ENCODE results near the gene MT2A. TPM values are rescaled to one million over a fixed set of nuclear protein-coding genes. Genes with fewer than 3 reads are reported as not detected.

MT2A gene
- total and polyA plus RNA-seq, 10 donors, result 25.3 to 176 (median 60.5) TPM

DNA sequence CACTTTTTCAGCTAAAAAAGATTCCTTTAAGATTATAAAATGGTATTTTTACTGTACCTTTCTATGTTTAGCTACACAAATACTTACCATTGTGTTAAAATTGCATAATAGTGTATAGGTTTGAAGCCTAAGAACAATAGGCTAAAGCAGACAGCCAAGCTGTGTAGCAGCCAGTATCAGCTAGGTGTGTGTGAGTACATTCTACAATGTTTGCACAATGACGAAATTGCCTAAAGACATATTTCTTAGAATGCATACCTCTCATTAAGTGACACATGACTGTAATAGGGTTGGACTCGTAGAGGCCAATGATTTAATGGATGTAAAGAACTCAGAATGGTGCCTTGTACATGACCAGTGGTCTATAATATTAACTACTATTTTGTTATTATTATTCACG, 41.4 kb downstream of the MT2A start:
- 82 to 87% (median 83%) methylated on average over 3 of the region's 3 CpGs for WGBS, 5 donors
- Histone ChIP-seq H3K27me3 (replicated peaks in 1 of 7) (peaks cover 0 to 62% (median 11%) of the 10 kb centered on the region in 7 donors), H3K36me3 (no peaks in the 10 kb centered on the region)

DNA sequence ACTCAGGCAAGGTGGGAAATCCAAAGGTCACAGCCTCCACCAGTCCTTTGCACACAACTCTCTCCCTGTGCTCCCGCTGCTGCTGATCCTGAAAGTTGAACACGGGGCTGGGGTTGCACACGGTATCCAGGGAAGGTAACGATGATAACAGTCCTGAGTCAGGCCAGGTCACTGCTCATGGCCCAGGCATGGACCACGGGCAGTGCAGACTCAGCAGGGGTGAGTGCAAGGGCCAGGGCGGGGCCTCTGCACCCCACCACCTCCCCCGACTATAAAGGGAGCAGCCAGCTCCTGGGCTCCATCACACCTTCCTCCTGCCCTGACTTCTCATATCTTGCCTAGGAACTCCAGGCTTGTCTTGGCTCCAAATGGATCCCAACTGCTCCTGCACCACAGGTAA, 43.2 kb downstream of the MT2A start, which contains the start of gene MT1B:
Gene MT1B, plus strand, starts transcription at position 301 of the 400 bp plus-strand sequence. Its CDS starts 68 bp downstream, at position 369.
- intact Hi-C loops (cut with DNase I; ENCODE audit: low total_unique reads), result no loop called here
- Histone ChIP-seq H3K4me1 (no peaks in the 10 kb centered on the region), H3K27ac (no peak within 1 kb of the TSS), H3K36me3 (no peaks in the 10 kb centered on the region), H3K27me3 (replicated peaks in 1 of 7) (peaks cover 0 to 48% (median 11%) of the 10 kb centered on the region in 7 donors), H3K9me3 (no peaks in the 10 kb centered on the region), H3K4me3 (no peak within 1 kb of the TSS)
- 65 to 89% (median 78%) methylated on average over 6 to 7 of the region's 7 CpGs for WGBS, 5 donors
- TF ChIP-seq, protein P1, sequence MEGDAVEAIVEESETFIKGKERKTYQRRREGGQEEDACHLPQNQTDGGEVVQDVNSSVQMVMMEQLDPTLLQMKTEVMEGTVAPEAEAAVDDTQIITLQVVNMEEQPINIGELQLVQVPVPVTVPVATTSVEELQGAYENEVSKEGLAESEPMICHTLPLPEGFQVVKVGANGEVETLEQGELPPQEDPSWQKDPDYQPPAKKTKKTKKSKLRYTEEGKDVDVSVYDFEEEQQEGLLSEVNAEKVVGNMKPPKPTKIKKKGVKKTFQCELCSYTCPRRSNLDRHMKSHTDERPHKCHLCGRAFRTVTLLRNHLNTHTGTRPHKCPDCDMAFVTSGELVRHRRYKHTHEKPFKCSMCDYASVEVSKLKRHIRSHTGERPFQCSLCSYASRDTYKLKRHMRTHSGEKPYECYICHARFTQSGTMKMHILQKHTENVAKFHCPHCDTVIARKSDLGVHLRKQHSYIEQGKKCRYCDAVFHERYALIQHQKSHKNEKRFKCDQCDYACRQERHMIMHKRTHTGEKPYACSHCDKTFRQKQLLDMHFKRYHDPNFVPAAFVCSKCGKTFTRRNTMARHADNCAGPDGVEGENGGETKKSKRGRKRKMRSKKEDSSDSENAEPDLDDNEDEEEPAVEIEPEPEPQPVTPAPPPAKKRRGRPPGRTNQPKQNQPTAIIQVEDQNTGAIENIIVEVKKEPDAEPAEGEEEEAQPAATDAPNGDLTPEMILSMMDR (IDR thresholded peaks at IDR 0.05 in 8 of 11, conservative IDR thresholded peaks at IDR 0.05 in 3 of 11), result no peak
- TF ChIP-seq POLR2A (IDR thresholded peaks at IDR 0.05), result no peak
- DNase-seq, result no peak

More for the DNA sequence above, 41.4 kb downstream of the MT2A start:
- intact Hi-C loops (cut with DNase I; ENCODE audit: low total_unique reads), result no loop called here
- TF ChIP-seq POLR2AphosphoS5 (IDR thresholded peaks at IDR 0.05) (no peak), POLR2A (IDR thresholded peaks at IDR 0.05) (no peak)
- TF ChIP-seq, protein P1 (IDR thresholded peaks at IDR 0.05 in 8 of 11, conservative IDR thresholded peaks at IDR 0.05 in 3 of 11), result no peak
- Histone ChIP-seq H3K9me3 (no peaks in the 10 kb centered on the region), H3K27ac (no peak overlapping the region), H3K4me1 (no peaks in the 10 kb centered on the region), H3K4me3 (no peak overlapping the region)
- no peak for DNase-seq

DNA sequence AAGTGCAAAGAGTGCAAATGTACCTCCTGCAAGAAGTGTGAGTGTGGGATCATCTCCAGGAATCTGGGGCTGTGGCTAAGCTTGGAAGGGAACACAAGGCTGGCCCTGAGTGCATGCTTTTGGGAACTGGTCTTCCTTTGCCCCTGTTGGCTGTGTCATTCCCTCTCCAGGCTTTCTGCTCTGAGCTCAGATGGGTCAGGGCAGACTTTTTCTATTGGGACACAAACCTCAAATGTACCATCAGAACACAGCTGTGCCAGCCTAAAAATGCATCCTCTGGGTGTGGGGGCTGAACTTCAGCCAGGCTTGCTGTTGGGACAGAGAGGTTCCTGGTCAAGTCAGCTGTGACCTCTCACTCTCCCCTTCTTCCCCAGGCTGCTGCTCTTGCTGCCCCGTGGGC, 44.2 kb downstream of the MT2A start:
- peaks cover 0 to 42% (median 11%) of the 10 kb centered on the region in 7 donors for H3K27me3 ChIP-seq (replicated peaks in 1 of 7)
- H3K4me1 ChIP-seq, result peaks cover 0 to 6% (median 4%) of the 10 kb centered on the region in 6 donors
- no peak for DNase-seq
- WGBS, 5 donors, result 44 to 67% (median 58%) methylated on average over 1 of the region's 1 CpG
- no peak overlapping the region for H3K4me3 ChIP-seq
- H3K9me3 ChIP-seq, result no peaks in the 10 kb centered on the region
- H3K27ac ChIP-seq, result no peak overlapping the region
- H3K36me3 ChIP-seq, result no peaks in the 10 kb centered on the region
- intact Hi-C loops (cut with DNase I; ENCODE audit: low total_unique reads), result no loop called here
- TF ChIP-seq, protein P1 (IDR thresholded peaks at IDR 0.05 in 8 of 11, conservative IDR thresholded peaks at IDR 0.05 in 3 of 11), result no peak
- no peak for TF ChIP-seq POLR2AphosphoS5 (IDR thresholded peaks at IDR 0.05)
- no peak for TF ChIP-seq POLR2A (IDR thresholded peaks at IDR 0.05)

DNA sequence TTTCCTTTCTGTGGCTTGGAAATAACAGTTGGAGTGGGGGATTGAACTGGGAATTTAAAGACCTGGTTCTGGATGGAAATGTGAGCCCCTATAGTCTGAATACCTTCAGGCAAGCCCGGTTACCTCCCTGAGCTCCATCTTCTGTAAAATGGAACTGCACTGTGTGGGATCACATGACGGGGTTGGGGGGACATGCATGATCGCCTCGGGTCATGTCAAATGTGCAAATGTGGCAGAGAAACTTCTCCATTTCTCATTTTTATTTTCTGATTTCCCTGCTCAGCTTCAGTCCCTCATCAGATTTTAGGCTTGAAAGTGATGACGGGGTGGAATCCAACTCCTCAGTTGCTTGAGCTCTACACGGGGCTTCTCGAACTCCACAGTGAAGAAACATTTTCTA, 44.8 kb downstream of the MT2A start:
- H3K9me3 ChIP-seq, result no peaks in the 10 kb centered on the region
- TF ChIP-seq, protein P1 (IDR thresholded peaks at IDR 0.05 in 8 of 11, conservative IDR thresholded peaks at IDR 0.05 in 3 of 11), result no peak
- TF ChIP-seq POLR2AphosphoS5 (IDR thresholded peaks at IDR 0.05), result no peak
- no peak for TF ChIP-seq POLR2A (IDR thresholded peaks at IDR 0.05)
- H3K4me3 ChIP-seq, result no peak overlapping the region
- H3K4me1 ChIP-seq, result peaks cover 0 to 12% (median 10%) of the 10 kb centered on the region in 6 donors
- WGBS, 5 donors, result 73 to 81% (median 79%) methylated on average over 7 of the region's 7 CpGs
- H3K36me3 ChIP-seq, result no peaks in the 10 kb centered on the region
- intact Hi-C loops (cut with DNase I; ENCODE audit: low total_unique reads), result no loop called here
- no peak overlapping the region for H3K27ac ChIP-seq
- no peak for DNase-seq
- H3K27me3 ChIP-seq (replicated peaks in 1 of 7), result peaks cover 0 to 42% (median 6%) of the 10 kb centered on the region in 7 donors
